Lower lobe of right lung (tissue), 2 donors: Measurements from ENCODE around the gene ASB11. TPM values are rescaled to one million over a fixed set of nuclear protein-coding genes. Genes with fewer than 3 reads are reported as not detected.

Experiments used
- ATAC-seq, 2 donors: fragments of 200-7000 bp; cut with Tn5 transposase; one replicate each; pipeline ENCODE4 v1.9.1; 2020 to 2022; ENCODE audit warnings: mild to moderate bottlenecking in 2 of 2, moderate library complexity in 2 of 2
- DNase-seq: peaks from one replicate; pipeline ENCODE4 v3.0.0-alpha.2; 2020
- H3K27ac ChIP-seq: fragments of 200-600 bp; one replicate; pipeline ENCODE4 v1.8.0; 2022
- H3K27me3 ChIP-seq: fragments of 200-600 bp; one replicate; pipeline ENCODE4 v1.8.0; 2022; ENCODE audit warnings: low read depth
- H3K36me3 ChIP-seq: fragments of 200-600 bp; one replicate; pipeline ENCODE4 v1.8.0; 2022; ENCODE audit warnings: mild to moderate bottlenecking
- H3K4me1 ChIP-seq: fragments of 200-600 bp; one replicate; pipeline ENCODE4 v1.8.0; 2022
- H3K4me3 ChIP-seq: fragments of 200-600 bp; one replicate; pipeline ENCODE4 v1.8.0; 2022; ENCODE audit warnings: mild to moderate bottlenecking
- H3K9me3 ChIP-seq: fragments of 200-600 bp; one replicate; pipeline ENCODE4 v1.8.0; 2022
- intact Hi-C: fragments of 100-400 bp; cut with DNase I; formaldehyde crosslinking; loops from one replicate; pipeline ENCODE4 v1.11.0; 2022
- total RNA-seq: library from RNA; stranded (reverse); fragmentation: NEBNext Ultra II Directional; extraction: Animal tissue kit (Norgen Biotek cat#: 25700); gene quantifications from one replicate; pipeline ENCODE4 v1.2.1, GENCODE V29; 2021
- TF ChIP-seq, protein P1 (sequence below): fragments of 200-600 bp; IDR thresholded peaks from one replicate; pipeline ENCODE4 v1.8.0; 2022; ENCODE audit warnings: antibody characterized with exemption, mild to moderate bottlenecking
- donor health status: DM: no; HTN: yes; CAD: no; lungs with severe emphysema.

Gene ASB11
- total RNA-seq, 1 donor from 2014 or later = not detected

DNA sequence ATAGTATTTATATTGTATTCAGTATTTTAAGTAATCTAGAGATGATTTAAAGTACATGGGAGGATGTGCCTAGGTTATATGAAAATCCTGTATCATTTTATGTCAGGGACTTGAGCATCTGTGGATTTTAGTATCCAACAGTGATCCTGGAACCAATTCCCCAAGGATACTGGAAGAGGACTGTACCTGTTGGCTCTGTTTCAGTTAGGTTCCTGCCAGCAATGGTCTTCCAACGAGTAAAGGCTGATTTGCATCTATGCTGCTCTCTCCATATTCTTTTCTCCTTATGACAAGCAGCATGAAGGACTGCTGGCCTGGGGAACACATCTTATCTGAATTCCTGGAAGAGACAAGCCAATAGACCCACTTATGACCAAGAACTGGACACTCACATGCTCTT, 80.4 kb downstream of the ASB11 start:
- no peak overlapping the region for H3K4me3 ChIP-seq
- no peak overlapping the region for H3K27ac ChIP-seq
- no peaks in the 10 kb centered on the region for H3K36me3 ChIP-seq
- no peaks in the 10 kb centered on the region for H3K27me3 ChIP-seq
- intact Hi-C loops = no loop called here
- no peak for DNase-seq
- no peaks in the 10 kb centered on the region for H3K9me3 ChIP-seq
- TF ChIP-seq, protein P1, sequence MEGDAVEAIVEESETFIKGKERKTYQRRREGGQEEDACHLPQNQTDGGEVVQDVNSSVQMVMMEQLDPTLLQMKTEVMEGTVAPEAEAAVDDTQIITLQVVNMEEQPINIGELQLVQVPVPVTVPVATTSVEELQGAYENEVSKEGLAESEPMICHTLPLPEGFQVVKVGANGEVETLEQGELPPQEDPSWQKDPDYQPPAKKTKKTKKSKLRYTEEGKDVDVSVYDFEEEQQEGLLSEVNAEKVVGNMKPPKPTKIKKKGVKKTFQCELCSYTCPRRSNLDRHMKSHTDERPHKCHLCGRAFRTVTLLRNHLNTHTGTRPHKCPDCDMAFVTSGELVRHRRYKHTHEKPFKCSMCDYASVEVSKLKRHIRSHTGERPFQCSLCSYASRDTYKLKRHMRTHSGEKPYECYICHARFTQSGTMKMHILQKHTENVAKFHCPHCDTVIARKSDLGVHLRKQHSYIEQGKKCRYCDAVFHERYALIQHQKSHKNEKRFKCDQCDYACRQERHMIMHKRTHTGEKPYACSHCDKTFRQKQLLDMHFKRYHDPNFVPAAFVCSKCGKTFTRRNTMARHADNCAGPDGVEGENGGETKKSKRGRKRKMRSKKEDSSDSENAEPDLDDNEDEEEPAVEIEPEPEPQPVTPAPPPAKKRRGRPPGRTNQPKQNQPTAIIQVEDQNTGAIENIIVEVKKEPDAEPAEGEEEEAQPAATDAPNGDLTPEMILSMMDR = no peak
- no peaks in the 10 kb centered on the region for H3K4me1 ChIP-seq
- no peak for ATAC-seq

- intact Hi-C loops = no loop called here
- H3K4me1 ChIP-seq = no peaks in the 10 kb centered on the region
- no peak overlapping the region for H3K27ac ChIP-seq
- ATAC-seq = no peak
- no peaks in the 10 kb centered on the region for H3K36me3 ChIP-seq
- no peak overlapping the region for H3K4me3 ChIP-seq
- DNase-seq = no peak
- no peaks in the 10 kb centered on the region for H3K9me3 ChIP-seq
- TF ChIP-seq, protein P1 = no peak
- H3K27me3 ChIP-seq = no peaks in the 10 kb centered on the region
These were observed 81.9 kb downstream of the ASB11 start for GRCh38 chrX:15233416-15234015.

Other genes with a start within 250 kb of the ASB11 start
- 6.0 TPM for gene ASB9, start 45.6 kb downstream of the ASB11 start, total RNA-seq
- 27.1 TPM for gene PIGA, start 19.9 kb upstream of the ASB11 start, total RNA-seq
- gene VEGFD, start 68.8 kb upstream of the ASB11 start, total RNA-seq = 44.0 TPM
- 19.8 TPM for gene PIR, start 177.7 kb upstream of the ASB11 start, total RNA-seq
- gene BMX, start 185.2 kb upstream of the ASB11 start, total RNA-seq = 3.0 TPM